Astrocyte (in vitro differentiated cells and primary cell): ENCODE results near the gene KRTAP2-2. TPM values are rescaled to one million over a fixed set of nuclear protein-coding genes. Genes with fewer than 3 reads are reported as not detected.
"Not testable (repeated sequence)": the region's sequence is repeated elsewhere in the genome, so short reads cannot be mapped to it uniquely, and the experiment has no call there.

ENCODE experiments used
- DNase-seq: peaks from one replicate; pipeline ENCODE4 v3.0.0-alpha.2; 2010; ENCODE audit warnings: low read depth
- FAIRE-seq: peaks from 2 replicates; lab custom pipeline; 2011; peaks lifted over from hg19 to GRCh38; lab: Jason Lieb, UNC
- H2AFZ ChIP-seq: 2 replicates; pipeline ENCODE4 v1.6.0; 2012; ENCODE audit warnings: low read depth, low read length, inconsistent platforms
- H3K27ac ChIP-seq: 2 replicates; pipeline ENCODE4 v1.5.1; 2011; ENCODE audit warnings: low read depth, low read length, inconsistent platforms
- H3K27me3 ChIP-seq: 2 replicates; pipeline ENCODE4 v1.6.0; 2011; ENCODE audit warnings: low read length, inconsistent platforms; ENCODE audit not compliant: insufficient read depth
- H3K36me3 ChIP-seq: 2 replicates; pipeline ENCODE4 v1.5.1; 2011; ENCODE audit warnings: low read length, inconsistent platforms; ENCODE audit not compliant: insufficient read depth
- H3K4me1 ChIP-seq: 2 replicates; pipeline ENCODE4 v1.5.1; 2011; ENCODE audit warnings: low read length, inconsistent platforms; ENCODE audit not compliant: insufficient read depth
- H3K4me2 ChIP-seq: 2 replicates; pipeline ENCODE4 v1.6.0; 2012; ENCODE audit warnings: low read length, inconsistent platforms
- H3K4me3 ChIP-seq: 2 replicates; pipeline ENCODE4 v1.5.1; 2011; ENCODE audit warnings: low read depth, mild to moderate bottlenecking, low read length, inconsistent platforms; ENCODE audit not compliant: insufficient read depth
- H3K79me2 ChIP-seq: 2 replicates; pipeline ENCODE4 v1.6.0; 2012; ENCODE audit warnings: mild to moderate bottlenecking, low read length, inconsistent platforms; ENCODE audit not compliant: insufficient read depth
- H3K9ac ChIP-seq: 2 replicates; pipeline ENCODE4 v1.6.0; 2012; ENCODE audit warnings: mild to moderate bottlenecking, low read length, inconsistent platforms
- H3K9me3 ChIP-seq: 2 replicates; pipeline ENCODE4 v1.5.1; 2012; ENCODE audit warnings: low read depth, mild to moderate bottlenecking, low read length, inconsistent platforms; ENCODE audit not compliant: insufficient read depth
- H4K20me1 ChIP-seq: 2 replicates; pipeline ENCODE4 v1.6.0; 2012; ENCODE audit warnings: low read length, inconsistent platforms; ENCODE audit not compliant: insufficient read depth
- H3K27ac Mint-ChIP-seq: one replicate; pipeline ENCODE4 v1.8.0; 2021; ENCODE audit warnings: mild to moderate bottlenecking, mixed read lengths; ENCODE audit not compliant: unreplicated experiment
- H3K27me3 Mint-ChIP-seq: one replicate; pipeline ENCODE4 v1.8.0; 2021; ENCODE audit warnings: low read depth, mixed read lengths; ENCODE audit not compliant: unreplicated experiment
- H3K36me3 Mint-ChIP-seq: one replicate; pipeline ENCODE4 v1.8.0; 2021; ENCODE audit warnings: low read depth, mixed read lengths; ENCODE audit not compliant: unreplicated experiment
- H3K4me1 Mint-ChIP-seq: one replicate; pipeline ENCODE4 v1.8.0; 2021; ENCODE audit warnings: low read depth, mixed read lengths; ENCODE audit not compliant: unreplicated experiment
- H3K4me3 Mint-ChIP-seq: one replicate; pipeline ENCODE4 v1.8.0; 2021; ENCODE audit warnings: mild to moderate bottlenecking, moderate library complexity, mixed read lengths; ENCODE audit not compliant: unreplicated experiment
- H3K9me3 Mint-ChIP-seq: one replicate; pipeline ENCODE4 v1.8.0; 2021; ENCODE audit warnings: mild to moderate bottlenecking, mixed read lengths; ENCODE audit not compliant: unreplicated experiment
- EZH2 ChIP-seq: IDR thresholded peaks from 2 replicates; pipeline ENCODE4 v1.6.1; 2012; ENCODE audit warnings: mild to moderate bottlenecking, low read length, inconsistent platforms; ENCODE audit not compliant: insufficient read depth
- total RNA-seq: library from RNA; stranded (reverse); gene quantifications from 2 replicates; pipeline ENCODE4 v1.2.1, GENCODE V29; 2021
- TF ChIP-seq, protein P1 (sequence below): IDR thresholded peaks from 2 replicates; pipeline ENCODE4 v1.5.1; 2011; ENCODE audit warnings: low read depth, mild to moderate bottlenecking, inconsistent platforms, low read length, moderate library complexity; ENCODE audit not compliant: insufficient read depth

Gene KRTAP2-2
- total RNA-seq, 1 donor from 2014 or later, result not detected

- H3K27me3 Mint-ChIP-seq, result no peaks in the 10 kb centered on the region
- Histone ChIP-seq H3K9ac (no peak overlapping the region), H3K9me3 (no peaks in the 10 kb centered on the region), H3K79me2 (no peaks in the 10 kb centered on the region), H2AFZ (no peak overlapping the region), H4K20me1 (no peaks in the 10 kb centered on the region), H3K27me3 (no peaks in the 10 kb centered on the region), H3K27ac (no peak overlapping the region), H3K4me1 (peaks cover 1% of the 10 kb centered on the region), H3K4me2 (no peak overlapping the region), H3K4me3 (no peak overlapping the region), H3K36me3 (no peaks in the 10 kb centered on the region)
- no peak for TF ChIP-seq EZH2
- TF ChIP-seq, protein P1, sequence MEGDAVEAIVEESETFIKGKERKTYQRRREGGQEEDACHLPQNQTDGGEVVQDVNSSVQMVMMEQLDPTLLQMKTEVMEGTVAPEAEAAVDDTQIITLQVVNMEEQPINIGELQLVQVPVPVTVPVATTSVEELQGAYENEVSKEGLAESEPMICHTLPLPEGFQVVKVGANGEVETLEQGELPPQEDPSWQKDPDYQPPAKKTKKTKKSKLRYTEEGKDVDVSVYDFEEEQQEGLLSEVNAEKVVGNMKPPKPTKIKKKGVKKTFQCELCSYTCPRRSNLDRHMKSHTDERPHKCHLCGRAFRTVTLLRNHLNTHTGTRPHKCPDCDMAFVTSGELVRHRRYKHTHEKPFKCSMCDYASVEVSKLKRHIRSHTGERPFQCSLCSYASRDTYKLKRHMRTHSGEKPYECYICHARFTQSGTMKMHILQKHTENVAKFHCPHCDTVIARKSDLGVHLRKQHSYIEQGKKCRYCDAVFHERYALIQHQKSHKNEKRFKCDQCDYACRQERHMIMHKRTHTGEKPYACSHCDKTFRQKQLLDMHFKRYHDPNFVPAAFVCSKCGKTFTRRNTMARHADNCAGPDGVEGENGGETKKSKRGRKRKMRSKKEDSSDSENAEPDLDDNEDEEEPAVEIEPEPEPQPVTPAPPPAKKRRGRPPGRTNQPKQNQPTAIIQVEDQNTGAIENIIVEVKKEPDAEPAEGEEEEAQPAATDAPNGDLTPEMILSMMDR, result no peak
- H3K4me3 Mint-ChIP-seq, result no peak overlapping the region
- FAIRE-seq, result no peak
- H3K4me1 Mint-ChIP-seq, result no peaks in the 10 kb centered on the region
- H3K36me3 Mint-ChIP-seq, result no peaks in the 10 kb centered on the region
- H3K9me3 Mint-ChIP-seq, result no peaks in the 10 kb centered on the region
- H3K27ac Mint-ChIP-seq, result no peak overlapping the region
- no peak for DNase-seq
These were observed 12.1 kb downstream of the KRTAP2-2 start for GRCh38 chr17:41042953-41043352.

- H3K4me1 Mint-ChIP-seq, H3K79me2 ChIP-seq, H2AFZ ChIP-seq, H3K36me3 Mint-ChIP-seq, DNase-seq, H3K4me3 Mint-ChIP-seq, H3K9me3 ChIP-seq, H3K27ac Mint-ChIP-seq, H3K27ac ChIP-seq, H3K9me3 Mint-ChIP-seq, H3K9ac ChIP-seq, H3K27me3 ChIP-seq, H3K4me3 ChIP-seq, H3K4me2 ChIP-seq, FAIRE-seq, H3K36me3 ChIP-seq, H3K4me1 ChIP-seq, H3K27me3 Mint-ChIP-seq, H4K20me1 ChIP-seq: not testable (repeated sequence)
These were observed 14.1 kb downstream of the KRTAP2-2 start, which contains the start of gene KRTAP1-1 for GRCh38 chr17:41040783-41041571. Gene KRTAP1-1 (minus strand): TSS chr17:41041450. CDS start chr17:41041397, 53 bp downstream.

- no peaks in the 10 kb centered on the region for H3K9me3 Mint-ChIP-seq
- H3K9me3 ChIP-seq, result no peaks in the 10 kb centered on the region
- H2AFZ ChIP-seq, result no peak overlapping the region
- H3K4me3 ChIP-seq, result no peak overlapping the region
- no peak overlapping the region for H3K9ac ChIP-seq
- FAIRE-seq (no peak), DNase-seq (no peak)
- no peaks in the 10 kb centered on the region for H3K36me3 Mint-ChIP-seq
- no peak overlapping the region for H3K4me3 Mint-ChIP-seq
- H3K4me2 ChIP-seq, result no peak overlapping the region
- H3K79me2 ChIP-seq, result no peaks in the 10 kb centered on the region
- no peak overlapping the region for H3K27ac ChIP-seq
- no peaks in the 10 kb centered on the region for H3K36me3 ChIP-seq
- no peaks in the 10 kb centered on the region for H3K27me3 ChIP-seq
- no peaks in the 10 kb centered on the region for H3K4me1 Mint-ChIP-seq
- no peaks in the 10 kb centered on the region for H4K20me1 ChIP-seq
- no peaks in the 10 kb centered on the region for H3K27me3 Mint-ChIP-seq
- no peak overlapping the region for H3K27ac Mint-ChIP-seq
- TF ChIP-seq EZH2, result no peak
- TF ChIP-seq, protein P1, result no peak
- H3K4me1 ChIP-seq, result no peaks in the 10 kb centered on the region
These were observed 17.1 kb downstream of the KRTAP2-2 start for GRCh38 chr17:41037853-41038350.

DNA sequence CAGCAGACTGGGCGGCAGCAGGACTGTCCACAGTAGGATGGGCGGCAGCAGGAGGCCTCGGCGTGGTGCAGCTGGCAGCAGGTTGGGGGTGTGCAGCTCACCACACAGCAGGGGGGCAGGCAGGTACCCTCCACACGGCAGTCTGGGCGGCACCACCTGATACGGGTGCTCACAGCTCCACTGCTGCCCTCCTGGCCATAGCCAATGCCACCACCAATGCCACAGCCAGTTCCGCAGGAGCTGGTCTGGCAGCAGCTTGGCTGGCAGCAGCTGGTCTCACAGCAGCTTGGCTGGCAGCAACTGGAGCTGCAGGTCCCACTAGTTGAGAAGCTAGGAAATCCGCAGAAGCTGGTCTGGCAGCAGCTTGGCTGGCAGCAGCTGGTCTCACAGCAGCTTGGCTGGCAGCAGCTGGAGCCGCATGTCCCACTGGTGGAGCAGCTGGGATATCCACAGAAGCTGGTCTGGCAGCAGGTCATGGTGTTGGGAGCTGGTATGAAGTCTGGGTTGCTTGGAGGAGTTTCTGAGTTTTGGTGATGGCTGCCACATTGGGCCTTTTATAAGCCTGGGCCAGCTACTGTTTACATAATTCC is 20.6 kb downstream of the KRTAP2-2 start, which contains the start of gene KRTAP1-3:
TSS of gene KRTAP1-3 (minus strand) at position 529 of the 590 bp plus-strand sequence. CDS start at position 476, 53 bp downstream.
- not testable (repeated sequence) for DNase-seq, H3K4me3 ChIP-seq, FAIRE-seq, H3K4me1 ChIP-seq, H3K9me3 Mint-ChIP-seq, H3K4me3 Mint-ChIP-seq, H3K36me3 Mint-ChIP-seq, H3K9me3 ChIP-seq, H3K36me3 ChIP-seq, H3K27ac Mint-ChIP-seq, H3K27me3 Mint-ChIP-seq, H2AFZ ChIP-seq, H3K9ac ChIP-seq, H3K79me2 ChIP-seq, H3K27me3 ChIP-seq, H3K4me1 Mint-ChIP-seq, H3K4me2 ChIP-seq, H4K20me1 ChIP-seq, H3K27ac ChIP-seq
